NCI-H1048 (cell line): ENCODE data around the gene SNX15.
"Not testable (repeated sequence)": the region's sequence is repeated elsewhere in the genome, so short reads cannot be mapped to it uniquely, and the experiment has no call there.

Experiments
- DNase-seq: peaks from one replicate; lab custom pipeline; 2025; lab: John Stamatoyannopoulos, UW

Gene SNX15

GRCh38 chr11:65027213-65028067 lies at the start of gene SNX15:
TSS of gene SNX15 (plus strand) at chr11:65027439. CDS start at chr11:65027538, 99 bp downstream.
- peak; percentile 92 for DNase-seq

GRCh38 chr11:64983339-64983738 lies 43.9 kb upstream of the SNX15 start:
- DNase-seq, result not testable (repeated sequence)

GRCh38 chr11:64987998-64988854 lies 39.0 kb upstream of the SNX15 start:
- DNase-seq, result no peak

GRCh38 chr11:64989416-64989815 lies 37.8 kb upstream of the SNX15 start:
- DNase-seq, result no peak

GRCh38 chr11:64990222-64990923 lies 36.9 kb upstream of the SNX15 start:
- DNase-seq, result no peak

- DNase-seq, result no peak
These were observed 32.9 kb upstream of the SNX15 start for GRCh38 chr11:64994318-64994717.

GRCh38 chr11:64996327-64996709 lies 30.9 kb upstream of the SNX15 start:
- DNase-seq, result no peak

GRCh38 chr11:64996710-64997380 lies 30.4 kb upstream of the SNX15 start, which contains the start of gene BATF2:
TSS of gene BATF2 (minus strand) at chr11:64996971. CDS start at chr11:64996914, 57 bp downstream.
- DNase-seq, result no peak

GRCh38 chr11:64998141-64998540 lies 29.1 kb upstream of the SNX15 start:
- no peak for DNase-seq

GRCh38 chr11:64998690-64999431 lies 28.4 kb upstream of the SNX15 start:
- DNase-seq, result no peak

- no peak for DNase-seq
These were observed 27.8 kb upstream of the SNX15 start for GRCh38 chr11:64999478-64999877.

- no peak for DNase-seq
These were observed 24.5 kb upstream of the SNX15 start for GRCh38 chr11:65002706-65003105.

- no peak for DNase-seq
These were observed 24.0 kb upstream of the SNX15 start for GRCh38 chr11:65003282-65003681.

GRCh38 chr11:65003968-65004367 lies 23.3 kb upstream of the SNX15 start:
- DNase-seq, result not testable (repeated sequence)

GRCh38 chr11:65008016-65008415 lies 19.2 kb upstream of the SNX15 start:
- no peak for DNase-seq

- no peak for DNase-seq
These were observed 18.4 kb upstream of the SNX15 start for GRCh38 chr11:65008873-65009272.

GRCh38 chr11:65013130-65013887 lies 13.9 kb upstream of the SNX15 start:
- peak; percentile 67 for DNase-seq

- DNase-seq, result peak; percentile 85
These were observed 13.1 kb upstream of the SNX15 start, which contains the start of gene ARL2 for GRCh38 chr11:65013888-65014725. TSS of gene ARL2 (plus strand) at chr11:65014160. CDS start at chr11:65014208, 48 bp downstream.

- no peak for DNase-seq
These were observed 12.5 kb upstream of the SNX15 start for GRCh38 chr11:65014726-65015227.
